OCI-LY3 (cell line): ENCODE results near the gene DDX10.

Experiments
- H2AFZ ChIP-seq: fragments of 200-600, 300-600 bp; shearing (Covaris generic); 2 replicates; pipeline ENCODE4 v1.6.0; 2014; ENCODE audit warnings: antibody characterized with exemption, low read depth, low read length
- H3K27ac ChIP-seq: fragments of 200-600, 300-600 bp; sonication (generic); 2 replicates; pipeline ENCODE4 v1.5.1; 2014; ENCODE audit warnings: mild to moderate bottlenecking, low read length, moderate library complexity, mixed read lengths
- H3K27me3 ChIP-seq: fragments of 200-600, 300-600 bp; sonication (generic); 2 replicates; pipeline ENCODE4 v1.6.1; 2014; ENCODE audit warnings: low read depth, low read length, mixed read lengths
- H3K36me3 ChIP-seq: fragments of 200-600, 300-600 bp; sonication (generic); replicated peaks from 2 replicates; pipeline ENCODE3; 2014; ENCODE audit warnings: low read depth, low read length, mixed read lengths
- H3K4me1 ChIP-seq: fragments of 300-600, 200-600 bp; sonication (generic); 2 replicates; pipeline ENCODE4 v1.6.1; 2014; ENCODE audit warnings: low read length, mixed read lengths
- H3K4me2 ChIP-seq: fragments of 200-600, 300-600 bp; sonication (generic); 2 replicates; pipeline ENCODE4 v1.6.1; 2014; ENCODE audit warnings: low read length, mixed read lengths
- H3K4me3 ChIP-seq: fragments of 300-600, 200-600 bp; sonication (generic); 2 replicates; pipeline ENCODE4 v1.5.1; 2014; ENCODE audit warnings: antibody characterized with exemption, mild to moderate bottlenecking, low read length, moderate library complexity
- H3K79me2 ChIP-seq: fragments of 300-600, 200-600 bp; shearing (Covaris generic); 2 replicates; pipeline ENCODE4 v1.6.1; 2014; ENCODE audit warnings: mild to moderate bottlenecking, low read length, mixed read lengths
- H3K9ac ChIP-seq: fragments of 300-600, 200-600 bp; shearing (Covaris generic); 2 replicates; pipeline ENCODE4 v1.6.0; 2014; ENCODE audit warnings: mild to moderate bottlenecking, low read length, moderate library complexity
- H3K9me3 ChIP-seq: fragments of 200-600, 300-600 bp; shearing (Covaris generic); 2 replicates; pipeline ENCODE4 v1.6.1; 2014; ENCODE audit warnings: low read length, mixed read lengths; ENCODE audit not compliant: insufficient read depth
- H4K20me1 ChIP-seq: fragments of 200-600, 300-600 bp; sonication (generic); 2 replicates; pipeline ENCODE4 v1.6.1; 2016; ENCODE audit warnings: low read length, mixed read lengths; ENCODE audit not compliant: insufficient read depth
- CTCF ChIP-seq: fragments of 200-600, 300-600 bp; sonication (generic); IDR thresholded peaks from 2 replicates; pipeline ENCODE4 v1.5.1; 2014; ENCODE audit warnings: antibody characterized with exemption, low read length, low read depth
- EZH2phosphoT487 ChIP-seq: fragments of 200-600 bp; shearing (Covaris generic); IDR thresholded peaks from 2 replicates; pipeline ENCODE4 v1.6.1; 2018; ENCODE audit warnings: antibody characterized with exemption, mixed run types, low read depth

DDX10 gene

GRCh38 chr11:108851781-108852180 lies 186.9 kb downstream of the DDX10 start:
- Histone ChIP-seq H3K27me3 (no peaks in the 10 kb centered on the region), H3K4me3 (no peak overlapping the region)

GRCh38 chr11:108852701-108853100 lies 187.8 kb downstream of the DDX10 start:
- Histone ChIP-seq H3K79me2 (no peaks in the 10 kb centered on the region), H2AFZ (no peak overlapping the region), H3K4me3 (no peak overlapping the region), H3K36me3 (no peaks in the 10 kb centered on the region), H3K9me3 (no peaks in the 10 kb centered on the region), H3K9ac (no peak overlapping the region), H3K4me1 (peaks cover 15% of the 10 kb centered on the region), H3K4me2 (no peak overlapping the region), H3K27ac (no peak overlapping the region), H4K20me1 (no peaks in the 10 kb centered on the region), H3K27me3 (no peaks in the 10 kb centered on the region)
- TF ChIP-seq EZH2phosphoT487 (no peak), CTCF (no peak)

More at GRCh38 chr11:108851781-108852180, 186.9 kb downstream of the DDX10 start:
- H3K79me2 ChIP-seq, result no peaks in the 10 kb centered on the region
- H2AFZ ChIP-seq, result no peak overlapping the region
- H3K9ac ChIP-seq, result no peak overlapping the region
- no peaks in the 10 kb centered on the region for H3K9me3 ChIP-seq
- TF ChIP-seq EZH2phosphoT487 (no peak), CTCF (no peak)
- no peak overlapping the region for H3K4me2 ChIP-seq
- H4K20me1 ChIP-seq, result no peaks in the 10 kb centered on the region
- no peak overlapping the region for H3K27ac ChIP-seq
- H3K36me3 ChIP-seq, result no peaks in the 10 kb centered on the region
- peaks cover 15% of the 10 kb centered on the region for H3K4me1 ChIP-seq

- H3K27me3 ChIP-seq, result no peaks in the 10 kb centered on the region
- H4K20me1 ChIP-seq, result no peaks in the 10 kb centered on the region
- H3K79me2 ChIP-seq, result no peaks in the 10 kb centered on the region
- no peak overlapping the region for H3K27ac ChIP-seq
- no peak overlapping the region for H3K9ac ChIP-seq
- H3K4me3 ChIP-seq, result no peak overlapping the region
- H3K9me3 ChIP-seq, result no peaks in the 10 kb centered on the region
- peaks cover 15% of the 10 kb centered on the region for H3K4me1 ChIP-seq
- H3K36me3 ChIP-seq, result no peaks in the 10 kb centered on the region
- TF ChIP-seq EZH2phosphoT487, result no peak
- no peak for TF ChIP-seq CTCF
- H2AFZ ChIP-seq, result no peak overlapping the region
- H3K4me2 ChIP-seq, result no peak overlapping the region
These were observed 188.3 kb downstream of the DDX10 start for GRCh38 chr11:108853151-108853550.

- Histone ChIP-seq H3K9ac (no peak overlapping the region), H3K27ac (peak overlapping the region; percentile 15), H3K4me3 (peak overlapping the region; percentile 68)
These were observed 189.0 kb downstream of the DDX10 start for GRCh38 chr11:108853864-108854263.

More at GRCh38 chr11:108853864-108854263, 189.0 kb downstream of the DDX10 start:
- Histone ChIP-seq H3K9me3 (no peaks in the 10 kb centered on the region), H3K36me3 (no peaks in the 10 kb centered on the region), H2AFZ (peak overlapping the region; percentile 90), H4K20me1 (no peaks in the 10 kb centered on the region), H3K79me2 (no peaks in the 10 kb centered on the region), H3K4me1 (peaks cover 15% of the 10 kb centered on the region), H3K27me3 (no peaks in the 10 kb centered on the region), H3K4me2 (peak overlapping the region; percentile 86)
- no peak for TF ChIP-seq EZH2phosphoT487
- no peak for TF ChIP-seq CTCF
